NCI-H446 treated with DMSO at 0.1 percent for 48 hours (cell line): ENCODE measurements around the gene OVCH2.
A peak's percentile ranks its signal among the peaks of the same experiment; 100 is the strongest.

Experiments used
- DNase-seq: peaks from one replicate; lab custom pipeline; 2025; lab: John Stamatoyannopoulos, UW

OVCH2 gene

DNA sequence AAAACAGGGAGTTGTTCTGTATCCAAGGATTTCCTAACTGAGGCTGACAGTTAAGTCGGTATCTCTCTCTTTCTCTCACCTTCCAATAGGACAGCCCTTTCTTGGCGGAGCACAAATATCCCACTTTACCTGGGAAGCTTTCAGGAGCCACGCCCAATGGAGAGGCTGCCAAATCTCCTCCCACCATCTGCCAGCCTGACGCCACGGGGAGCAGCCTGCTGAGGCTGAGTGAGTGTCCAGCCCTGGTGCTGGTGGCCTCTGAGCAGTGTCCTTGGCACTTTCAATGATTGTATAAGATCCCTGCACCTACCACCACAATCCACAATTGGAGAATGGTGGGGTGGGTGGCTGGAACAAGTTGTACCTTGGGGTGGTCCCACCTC lies 66.6 kb downstream of the OVCH2 start:
- DNase-seq: peak; percentile 8
